GM21723 (cell line): Measurements from ENCODE around the gene PIP5K1C.

Experiments
- ATAC-seq: cut with Tn5 transposase; IDR thresholded peaks from one replicate; pipeline ENCODE4 v1.9.1; 2021; ENCODE audit warnings: mild to moderate bottlenecking, moderate library complexity; ENCODE audit not compliant: unreplicated experiment

The PIP5K1C gene

DNA sequence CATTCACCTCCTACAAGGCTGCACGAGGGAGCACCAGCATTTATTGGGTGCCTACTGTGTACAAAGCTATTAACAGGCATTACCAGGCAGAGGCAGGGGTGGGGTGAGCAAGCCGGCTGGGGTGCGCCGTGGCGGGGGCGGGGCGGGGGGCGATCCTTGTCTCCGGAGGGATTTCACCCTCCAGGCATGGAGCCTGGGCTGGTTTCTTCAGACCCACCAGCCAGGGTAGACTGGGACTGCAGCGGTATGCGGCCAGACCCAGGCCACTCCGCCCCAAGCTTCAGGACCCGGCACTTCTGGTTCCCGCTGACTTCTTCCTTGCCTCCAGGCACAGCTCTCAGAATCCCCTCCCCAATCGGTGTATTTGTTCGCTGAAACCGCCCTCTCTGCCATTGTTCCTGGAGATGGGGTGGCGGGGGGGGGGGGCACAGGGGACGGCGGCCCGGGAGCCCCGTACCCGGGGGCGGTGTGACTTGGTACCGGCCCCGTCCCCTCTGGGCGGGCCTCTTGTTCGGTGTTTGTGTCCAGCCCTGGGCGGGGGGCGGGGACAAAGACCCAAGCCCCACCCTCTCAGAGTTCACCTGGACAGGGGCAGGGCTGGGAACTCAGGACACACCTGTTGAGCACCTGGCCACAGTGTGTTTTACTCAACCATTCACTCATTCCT, 22.3 kb upstream of the PIP5K1C start:
- ATAC-seq = no peak

- no peak for ATAC-seq
These were observed 21.7 kb upstream of the PIP5K1C start for GRCh38 chr19:3721887-3722442.

GRCh38 chr19:3721131-3721886, 21.0 kb upstream of the PIP5K1C start:
- no peak for ATAC-seq

- no peak for ATAC-seq
These were observed 20.2 kb upstream of the PIP5K1C start for GRCh38 chr19:3720349-3720917.

- no peak for ATAC-seq
These were observed 19.6 kb upstream of the PIP5K1C start for GRCh38 chr19:3719868-3720267.

DNA sequence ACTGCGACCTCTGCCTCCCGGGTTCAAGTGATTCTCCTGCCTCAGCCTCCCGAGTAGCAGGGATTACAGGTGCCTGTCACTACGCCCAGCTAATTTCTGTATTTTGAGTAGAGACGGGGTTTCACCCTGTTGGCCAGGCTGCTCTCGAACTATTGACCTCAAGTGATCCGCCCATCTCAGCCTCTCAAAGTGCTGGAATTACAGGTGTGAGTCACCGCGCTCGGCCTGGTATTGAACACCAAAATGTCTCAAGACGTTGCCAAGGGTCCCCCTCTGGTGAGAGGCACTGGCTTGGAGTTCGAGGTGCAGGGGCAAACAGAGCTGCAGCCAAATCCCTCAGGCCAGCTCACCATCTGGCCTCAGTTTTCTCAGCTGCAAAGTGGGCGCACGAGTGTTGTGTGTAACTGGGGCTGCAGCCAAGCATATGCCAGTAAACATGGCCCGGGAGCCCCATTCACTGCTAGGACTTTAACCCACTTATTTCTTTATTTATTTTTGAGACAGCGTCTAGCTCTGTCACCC, 15.9 kb upstream of the PIP5K1C start:
- no peak for ATAC-seq

DNA sequence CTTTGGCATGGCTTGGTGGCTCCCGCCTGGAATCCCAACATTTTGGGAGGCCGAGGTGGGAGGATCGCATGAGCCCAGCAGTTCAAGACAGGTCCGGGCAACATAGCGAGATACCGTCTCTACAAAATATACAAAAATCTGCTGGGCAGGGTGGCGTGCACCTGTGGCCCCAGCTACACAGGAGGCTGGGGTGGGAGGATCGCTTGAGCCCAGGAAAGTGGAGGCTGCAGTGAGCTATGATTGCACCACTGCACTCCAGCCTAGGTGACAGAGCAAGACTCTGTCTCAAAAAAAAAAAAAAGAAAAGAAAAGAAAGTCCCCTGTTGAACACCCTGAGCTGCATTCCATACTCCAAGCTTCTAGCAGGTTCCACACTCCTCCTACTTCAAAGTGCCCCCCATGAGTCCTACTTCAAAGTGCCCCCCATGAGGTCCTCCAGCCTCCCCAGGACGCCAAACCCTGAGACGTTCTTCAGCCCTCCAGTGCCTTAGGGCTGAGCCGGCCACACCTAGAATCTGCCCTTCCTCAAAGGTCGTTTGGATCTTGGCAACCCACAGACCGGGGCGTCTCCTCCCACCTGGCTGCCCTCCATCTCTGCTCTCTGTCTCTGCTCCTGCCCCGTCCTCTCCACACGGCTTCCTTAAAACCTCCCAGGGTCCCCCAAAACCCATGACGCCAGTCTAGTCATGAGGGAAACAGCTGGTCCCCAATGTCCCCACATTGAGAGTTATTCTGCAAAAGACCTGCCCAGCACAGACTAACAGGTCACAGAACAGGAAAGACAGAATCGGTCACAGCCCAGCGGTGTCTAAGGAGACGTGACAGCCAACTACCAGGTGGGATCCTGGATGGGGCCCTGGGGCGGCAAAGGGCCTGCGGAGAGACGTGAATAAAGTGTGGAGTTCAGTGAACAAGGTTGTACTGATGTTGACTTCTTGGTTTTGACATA, 12.7 kb upstream of the PIP5K1C start:
- no peak for ATAC-seq

- ATAC-seq = no peak
These were observed 10.1 kb upstream of the PIP5K1C start for GRCh38 chr19:3710265-3710812.

- ATAC-seq = no peak
These were observed 8.1 kb upstream of the PIP5K1C start, which contains the start of gene TJP3 for GRCh38 chr19:3708207-3708931. TJP3 (plus strand) TSS chr19:3708384; CDS start chr19:3728433, 20,049 bp downstream.

DNA sequence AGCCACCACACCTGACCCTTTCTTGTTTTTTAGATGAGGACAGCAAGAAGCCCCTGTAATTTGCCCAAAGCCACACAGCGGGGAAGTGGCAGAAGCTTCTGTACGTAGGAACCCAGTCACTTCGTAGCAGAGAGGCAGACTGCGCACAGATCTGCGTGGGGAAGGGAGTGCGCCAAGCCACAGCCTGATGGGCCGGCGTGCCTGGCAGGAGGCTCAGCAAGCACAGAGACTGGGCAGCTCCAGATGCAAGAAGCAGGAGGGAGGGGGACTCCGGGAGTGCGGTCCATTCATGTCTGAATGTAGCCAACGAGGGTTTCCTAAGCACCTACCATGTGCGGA, 7.6 kb upstream of the PIP5K1C start:
- no peak for ATAC-seq

DNA sequence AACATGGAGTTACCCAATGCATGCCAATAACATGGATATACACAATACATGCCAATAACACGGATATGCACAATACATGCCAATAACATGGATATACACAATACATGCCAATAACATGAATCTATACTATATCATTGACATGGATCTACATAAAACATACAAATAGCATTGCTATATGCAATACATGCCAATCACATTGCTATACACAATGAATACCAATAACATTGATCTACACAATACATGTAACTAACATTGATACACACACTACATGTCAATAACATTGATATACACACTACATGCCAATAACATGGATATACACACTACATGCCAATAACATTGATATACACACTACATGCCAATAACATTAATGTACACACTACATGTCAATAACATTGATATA, 932 bp upstream of the PIP5K1C start:
- ATAC-seq = no peak

GRCh38 chr19:3699741-3700241, 477 bp downstream of the PIP5K1C start:
- ATAC-seq = peak; percentile 14

GRCh38 chr19:3698974-3699740, 1.1 kb downstream of the PIP5K1C start:
- ATAC-seq = no peak

- ATAC-seq = no peak
These were observed 1.8 kb downstream of the PIP5K1C start for GRCh38 chr19:3698386-3698950.

DNA sequence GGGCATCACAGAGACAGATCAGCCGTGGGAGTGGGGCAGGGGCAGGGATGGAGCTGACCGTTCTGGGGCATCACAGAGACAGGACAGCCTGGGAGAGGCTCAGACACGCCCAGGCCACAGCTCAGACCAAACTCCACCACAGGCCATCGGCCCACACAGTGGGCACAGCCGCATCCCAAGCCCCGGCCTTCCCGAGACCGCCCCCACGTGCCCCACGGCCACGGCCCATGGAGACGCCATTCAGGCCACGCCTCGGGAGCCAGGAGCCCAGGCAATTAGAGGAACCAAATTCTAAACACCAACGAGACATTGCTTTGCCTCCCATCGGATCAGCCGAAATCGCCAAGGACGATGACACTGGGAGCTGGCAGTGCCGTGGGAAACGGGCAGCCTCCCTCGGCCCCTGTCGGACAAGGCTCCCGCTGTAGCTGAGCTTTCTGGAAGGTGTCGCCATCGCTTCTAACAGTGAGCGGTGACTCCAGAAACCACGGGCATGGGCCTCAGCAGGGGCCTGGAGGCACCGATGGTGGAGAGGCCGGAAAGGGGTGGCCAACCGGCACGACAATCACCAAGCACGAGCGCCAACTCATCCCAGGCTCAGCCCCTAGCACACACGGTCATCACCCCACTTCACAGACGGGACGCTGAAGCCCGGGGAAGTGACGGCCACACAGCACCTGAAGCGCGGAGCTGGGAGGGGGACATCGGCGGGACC, 2.4 kb downstream of the PIP5K1C start:
- ATAC-seq = no peak

GRCh38 chr19:3697094-3697493, 3.2 kb downstream of the PIP5K1C start:
- ATAC-seq = no peak

- no peak for ATAC-seq
These were observed 3.6 kb downstream of the PIP5K1C start for GRCh38 chr19:3696660-3696995.
